GM21367 (cell line): Measurements from ENCODE around the gene ARSI.
"Not testable (repeated sequence)": the region's sequence is repeated elsewhere in the genome, so short reads cannot be mapped to it uniquely, and the experiment has no call there.

Experiments
- ATAC-seq: cut with Tn5 transposase; IDR thresholded peaks from one replicate; pipeline ENCODE4 v1.9.1; 2021; ENCODE audit not compliant: unreplicated experiment

Gene ARSI

GRCh38 chr5:150248946-150249345 lies 53.8 kb downstream of the ARSI start:
- ATAC-seq: no peak

DNA sequence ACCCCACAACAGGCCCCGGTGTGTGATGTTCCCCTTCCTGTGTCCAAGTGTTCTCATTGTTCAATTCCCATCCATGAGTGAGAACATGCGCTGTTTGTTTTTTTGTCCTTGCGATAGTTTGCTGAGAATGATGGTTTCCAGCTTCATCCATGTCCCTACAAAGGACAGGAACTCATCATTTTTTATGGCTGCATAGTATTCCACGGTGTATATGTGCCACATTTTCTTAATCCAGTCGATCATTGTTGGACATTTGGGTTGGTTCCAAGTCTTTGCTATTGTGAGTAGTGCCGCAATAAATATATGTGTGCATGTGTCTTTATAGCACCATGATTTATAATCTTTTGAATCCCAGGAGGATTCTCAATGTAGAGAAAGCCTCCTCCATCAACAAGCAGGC lies 54.2 kb downstream of the ARSI start:
- ATAC-seq: not testable (repeated sequence)

- ATAC-seq: no peak
Measured at GRCh38 chr5:150247726-150248125, 55.0 kb downstream of the ARSI start.

- ATAC-seq: no peak
Measured at GRCh38 chr5:150246835-150247234, 55.9 kb downstream of the ARSI start.

DNA sequence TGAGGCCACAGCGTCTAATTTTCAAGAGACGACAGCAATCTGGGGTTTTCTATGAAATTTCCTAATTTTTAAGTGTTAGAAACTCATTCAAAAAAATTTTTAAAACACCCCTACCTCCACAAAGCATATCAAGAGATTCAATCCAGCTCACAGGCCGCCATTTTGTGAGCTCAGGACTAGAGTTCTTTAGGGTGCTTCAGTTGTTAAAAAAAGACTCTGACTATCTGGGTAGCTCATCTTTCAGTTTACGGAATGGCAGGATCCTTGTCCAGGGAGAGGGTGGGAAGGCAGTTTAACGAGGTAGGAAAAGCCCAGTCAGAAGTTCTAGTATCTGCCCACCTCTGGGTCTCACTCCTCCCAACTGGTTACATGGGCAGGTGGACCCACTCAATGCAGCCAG lies 56.3 kb downstream of the ARSI start:
- ATAC-seq: no peak
